Small intestine (tissue), 7 donors: ENCODE results near the gene LCE2D. TPM values are rescaled to one million over a fixed set of nuclear protein-coding genes. Genes with fewer than 3 reads are reported as not detected.

Experiments
- DNase-seq, 2 donors: peaks; one replicate each; pipeline versions ENCODE4 v3.0.0 to v3.0.0-alpha.2; 2013
- FAIRE-seq: peaks from 2 replicates; lab custom pipeline; 2012; peaks lifted over from hg19 to GRCh38; lab: Jason Lieb, UNC
- H3K27ac ChIP-seq, 3 donors: one replicate each; pipeline ENCODE4 v1.5.1; 2013; ENCODE audit warnings: low read length in 2 of 3, mild to moderate bottlenecking in 2 of 3, control low read depth in 1 of 3, inconsistent platforms in 1 of 3, low read depth in 1 of 3, moderate library complexity in 1 of 3
- H3K27me3 ChIP-seq, 3 donors: one replicate each; pipeline ENCODE4 v1.6.1; 2013; ENCODE audit warnings: low read length in 3 of 3, inconsistent platforms in 1 of 3; ENCODE audit not compliant: control insufficient read depth in 3 of 3, insufficient read depth in 3 of 3
- H3K36me3 ChIP-seq, 3 donors: one replicate each; pipeline ENCODE4 v1.6.1; 2013; ENCODE audit warnings: low read length in 3 of 3, inconsistent platforms in 1 of 3, low read depth in 1 of 3, mild to moderate bottlenecking in 1 of 3, moderate library complexity in 1 of 3; ENCODE audit not compliant: control insufficient read depth in 3 of 3, insufficient read depth in 2 of 3
- H3K4me1 ChIP-seq, 3 donors: one replicate each; pipeline ENCODE4 v1.6.1; 2013; ENCODE audit warnings: low read length in 2 of 3, inconsistent platforms in 1 of 3, low read depth in 1 of 3, mild to moderate bottlenecking in 1 of 3, moderate library complexity in 1 of 3; ENCODE audit not compliant: control insufficient read depth in 3 of 3, insufficient read depth in 2 of 3
- H3K4me3 ChIP-seq, 3 donors: one replicate each; pipeline ENCODE4 v1.5.1; 2013; ENCODE audit warnings: low read length in 3 of 3, control low read depth in 1 of 3, inconsistent platforms in 1 of 3, low read depth in 1 of 3, mild to moderate bottlenecking in 1 of 3, moderate library complexity in 1 of 3
- H3K9me3 ChIP-seq, 2 donors: one replicate each; pipeline ENCODE4 v1.6.1; 2013; ENCODE audit warnings: low read depth in 1 of 2, low read length in 1 of 2; ENCODE audit not compliant: control insufficient read depth in 2 of 2, insufficient read depth in 1 of 2
- WGBS, 3 donors: extraction: QIAGEN DNeasy Blood & Tissue Kit; methylation state at CpG; one replicate each; pipeline ENCODE4 v1.1.7; 2013; 5-methylcytosine and 5-hydroxymethylcytosine counted together
- polyA plus RNA-seq, 4 donors: library from polyadenylated mRNA; stranded (reverse) in 3 of 4; unstranded in 1 of 4; fragments of 200-250 nt in 3 of 4; fragments of 120-200 nt in 1 of 4; gene quantifications; one replicate each; pipeline versions ENCODE4 v1.2.1 to v1.2.3, GENCODE V29; 2013
- donor health status: healthy with polysubstance abuse.
- donor health status: control.
- donor health status: control.
- donor health status: Bipolar disorder and iron deficiency.
- donor health status: healthy.

LCE2D gene
- polyA plus RNA-seq, 4 donors: not detected

GRCh38 chr1:152707860-152708259, 44.7 kb downstream of the LCE2D start, which contains the start of gene LCE4A:
Gene LCE4A, plus strand, starts transcription at chr1:152708160. Its CDS starts 916 bp downstream, at chr1:152709076.
- Histone ChIP-seq H3K36me3 (no peaks in the 10 kb centered on the region), H3K4me3 (no peak within 1 kb of the TSS), H3K9me3 (no peaks in the 10 kb centered on the region), H3K27me3 (no peaks in the 10 kb centered on the region), H3K4me1 (no peaks in the 10 kb centered on the region), H3K27ac (no peak within 1 kb of the TSS)
- FAIRE-seq (no peak), DNase-seq (no peak)
- WGBS, 3 donors: 74 to 84% (median 75%) methylated on average over 2 of the region's 2 CpGs

Other genes with a start within 250 kb of the LCE2D start
- gene CRNN, start 249.1 kb upstream of the LCE2D start, polyA plus RNA-seq: 1 to 10 TPM in 2 of 4 donors, under 1 TPM in 1, not detected in 1; 0.95 to 2.7 (median 2.2) TPM
- not detected for gene LCE5A, start 152.6 kb upstream of the LCE2D start, polyA plus RNA-seq
- under 1 TPM in 1 of 4 donors, not detected in 3; 0.57 TPM for gene CRCT1, start 148.9 kb upstream of the LCE2D start, polyA plus RNA-seq
- not detected for gene LCE3E, start 96.6 kb upstream of the LCE2D start, polyA plus RNA-seq
- gene LCE3D, start 82.9 kb upstream of the LCE2D start, polyA plus RNA-seq: under 1 TPM in 1 of 4 donors, not detected in 3; 0.24 TPM
- not detected for gene LCE3C, start 63.1 kb upstream of the LCE2D start, polyA plus RNA-seq
- gene LCE3B, start 49.6 kb upstream of the LCE2D start, polyA plus RNA-seq: not detected
- not detected for gene LCE3A, start 40.3 kb upstream of the LCE2D start, polyA plus RNA-seq
- gene LCE2C, start 11.9 kb downstream of the LCE2D start, polyA plus RNA-seq: not detected
- gene LCE2B, start 22.7 kb downstream of the LCE2D start, polyA plus RNA-seq: not detected
- gene LCE2A, start 35.0 kb downstream of the LCE2D start, polyA plus RNA-seq: 1 to 10 TPM in 1 of 4 donors, under 1 TPM in 1, not detected in 2; 0.16 to 6.8 TPM
- not detected for gene LCE4A, start 44.8 kb downstream of the LCE2D start, polyA plus RNA-seq
- gene KPRP, start 94.6 kb downstream of the LCE2D start, polyA plus RNA-seq: not detected
- not detected for gene LCE1F, start 111.8 kb downstream of the LCE2D start, polyA plus RNA-seq
- not detected for gene LCE1E, start 122.9 kb downstream of the LCE2D start, polyA plus RNA-seq
- not detected for gene LCE1D, start 133.3 kb downstream of the LCE2D start, polyA plus RNA-seq
- not detected for gene LCE1C, start 143.3 kb downstream of the LCE2D start, polyA plus RNA-seq
- not detected for gene LCE1B, start 148.6 kb downstream of the LCE2D start, polyA plus RNA-seq
- gene LCE1A, start 164.1 kb downstream of the LCE2D start, polyA plus RNA-seq: not detected
- gene LCE6A, start 179.5 kb downstream of the LCE2D start, polyA plus RNA-seq: not detected
- gene LCE7A, start 196.6 kb downstream of the LCE2D start, polyA plus RNA-seq: not detected
- gene SMCP, start 214.9 kb downstream of the LCE2D start, polyA plus RNA-seq: not detected
- under 1 TPM in 2 of 4 donors, not detected in 2; 0.03 to 0.45 TPM for gene IVL, start 245.2 kb downstream of the LCE2D start, polyA plus RNA-seq